NOMO-1 treated with dmso at 0.1 percent for 144 hours (cell line): ENCODE measurements around the gene CAMKK2.
A peak's percentile ranks its signal among the peaks of the same experiment; 100 is the strongest.
"Not testable (repeated sequence)": the region's sequence is repeated elsewhere in the genome, so short reads cannot be mapped to it uniquely, and the experiment has no call there.

Experiments
- DNase-seq: peaks from one replicate; lab custom pipeline; 2025; ENCODE audit not compliant: unreplicated experiment; lab: John Stamatoyannopoulos, UW

Gene CAMKK2

GRCh38 chr12:121227294-121227693 lies 69.2 kb downstream of the CAMKK2 start:
- no peak for DNase-seq

DNA sequence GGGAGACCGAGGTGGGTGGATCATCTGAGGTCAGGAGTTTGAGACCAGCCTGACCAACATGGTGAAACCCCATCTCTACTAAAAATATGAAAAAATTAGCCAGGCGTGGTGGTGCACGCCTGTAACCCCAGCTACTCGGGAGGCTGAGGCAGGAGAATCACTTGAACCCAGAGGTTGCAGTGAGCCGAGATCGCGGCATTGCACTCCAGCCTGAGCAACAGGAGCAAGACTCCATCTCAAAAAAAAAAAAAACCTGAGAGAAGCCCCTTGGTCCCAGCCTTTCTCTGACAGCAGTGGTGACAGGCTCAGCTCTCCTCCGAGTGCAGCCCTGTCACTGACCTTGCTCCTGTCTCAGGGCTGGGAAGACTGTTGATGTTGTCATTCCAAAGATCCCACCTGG lies 69.6 kb downstream of the CAMKK2 start:
- DNase-seq = not testable (repeated sequence)

DNA sequence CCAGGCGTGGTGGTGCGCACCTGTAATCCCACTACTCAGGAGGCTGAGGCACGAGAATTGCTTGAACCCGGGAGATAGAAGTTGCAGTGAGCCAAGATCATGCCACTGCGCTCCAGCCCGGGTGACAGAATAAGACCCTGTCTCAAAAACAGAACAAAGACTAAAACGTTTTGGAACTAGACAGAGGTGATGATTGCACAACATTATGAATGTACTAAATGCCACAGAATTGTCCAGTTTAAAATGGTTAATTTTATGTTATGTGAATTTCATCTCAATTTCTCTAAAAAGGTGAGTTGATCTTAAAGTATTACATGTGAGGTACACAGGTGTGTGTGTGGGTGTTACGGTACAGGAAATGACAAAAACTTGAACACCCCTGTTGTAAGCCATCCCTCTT lies 70.1 kb downstream of the CAMKK2 start:
- no peak for DNase-seq

- no peak for DNase-seq
Observed at GRCh38 chr12:121224591-121224990, 71.9 kb downstream of the CAMKK2 start.

GRCh38 chr12:121223292-121224285 lies 72.9 kb downstream of the CAMKK2 start:
- DNase-seq = no peak

GRCh38 chr12:121222847-121223246 lies 73.7 kb downstream of the CAMKK2 start:
- DNase-seq = no peak

DNA sequence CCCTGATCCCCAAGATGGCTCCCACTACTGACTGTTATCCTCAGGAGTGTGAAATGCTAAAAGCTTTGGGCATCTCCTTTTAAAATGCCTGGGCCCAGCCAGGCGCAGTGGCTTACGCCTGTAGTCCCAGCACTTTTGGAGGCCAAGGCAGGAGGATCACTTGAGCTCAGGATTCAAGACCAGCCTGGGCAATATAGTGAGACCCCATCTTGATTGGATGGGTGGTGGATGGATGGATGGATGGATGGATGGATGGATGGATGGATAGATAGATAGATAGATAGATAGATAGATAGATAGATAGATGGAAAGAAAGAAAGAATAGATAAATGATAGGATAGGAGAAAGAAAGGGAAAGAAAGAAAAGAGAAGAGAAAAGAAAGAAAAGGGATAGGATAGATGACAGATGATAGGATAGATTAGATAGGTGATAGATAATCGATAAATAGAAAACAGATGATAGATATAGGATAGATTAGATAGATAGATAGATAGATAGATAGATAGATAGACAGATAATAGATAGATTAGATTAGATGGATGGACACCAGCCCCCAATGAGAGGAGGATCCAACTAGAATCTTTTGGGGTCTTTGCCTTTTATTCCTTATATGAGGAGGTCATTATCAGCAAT lies 77.0 kb downstream of the CAMKK2 start:
- DNase-seq = no peak

DNA sequence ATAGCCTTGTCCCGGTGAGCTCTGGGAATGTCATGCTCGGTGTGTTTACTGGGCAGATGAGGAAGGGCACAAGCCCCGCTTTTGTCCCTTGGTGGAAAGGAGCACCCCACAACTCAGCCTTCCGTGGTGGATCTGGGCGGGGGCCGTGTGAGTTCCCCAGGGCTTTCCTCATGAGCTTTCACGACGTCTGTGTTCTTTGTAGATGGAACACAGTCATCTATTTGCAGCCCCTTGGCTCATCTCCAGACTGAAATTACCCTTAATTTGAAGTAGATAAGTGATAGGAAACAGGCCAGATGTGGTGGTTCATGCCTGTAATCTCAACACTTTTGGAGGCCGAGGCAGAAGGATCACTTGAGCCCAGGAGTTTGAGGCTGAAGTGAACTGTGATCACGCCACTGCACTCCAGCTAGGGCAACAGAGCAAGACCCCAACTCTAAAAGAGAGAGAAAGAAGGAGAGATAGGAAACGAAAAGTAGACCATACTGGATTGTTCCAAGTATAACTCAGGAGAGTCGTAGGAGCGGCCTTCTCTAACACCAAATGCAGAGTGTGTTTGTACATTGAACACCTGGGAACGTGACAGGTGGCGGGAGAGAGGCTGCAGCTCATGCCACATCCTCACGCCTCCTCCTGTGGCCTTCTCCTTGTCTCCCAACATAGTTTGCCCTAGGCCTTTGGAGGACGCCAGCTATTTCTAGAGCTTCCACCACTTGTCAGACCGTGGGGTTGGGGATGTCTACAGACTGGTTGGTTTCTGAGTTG lies 77.7 kb downstream of the CAMKK2 start:
- no peak for DNase-seq

DNA sequence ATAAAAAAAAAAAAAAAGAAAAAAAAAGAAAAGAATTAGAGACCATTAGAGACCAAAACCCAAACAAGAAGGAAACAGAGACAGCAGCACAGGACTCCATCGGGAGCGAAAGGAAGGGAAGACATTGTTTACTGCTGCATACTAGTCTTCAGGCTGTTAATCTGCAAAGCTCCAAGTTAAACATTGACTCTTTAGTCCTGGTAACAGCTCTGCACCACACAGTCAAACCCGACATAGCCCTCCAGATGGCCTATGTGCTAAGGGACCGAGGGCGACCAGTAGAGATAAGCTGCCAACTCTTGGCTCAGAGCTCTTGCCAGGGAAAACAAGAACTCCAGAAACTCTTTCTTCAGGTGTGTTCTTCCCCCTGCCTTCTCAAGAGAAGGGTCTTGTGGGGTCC lies 78.7 kb downstream of the CAMKK2 start:
- DNase-seq = no peak

GRCh38 chr12:121217063-121217462 lies 79.4 kb downstream of the CAMKK2 start:
- no peak for DNase-seq

GRCh38 chr12:121216102-121216501 lies 80.4 kb downstream of the CAMKK2 start:
- DNase-seq = no peak

- DNase-seq = peak; percentile 76
Observed at GRCh38 chr12:121214855-121215745, 81.4 kb downstream of the CAMKK2 start.

DNA sequence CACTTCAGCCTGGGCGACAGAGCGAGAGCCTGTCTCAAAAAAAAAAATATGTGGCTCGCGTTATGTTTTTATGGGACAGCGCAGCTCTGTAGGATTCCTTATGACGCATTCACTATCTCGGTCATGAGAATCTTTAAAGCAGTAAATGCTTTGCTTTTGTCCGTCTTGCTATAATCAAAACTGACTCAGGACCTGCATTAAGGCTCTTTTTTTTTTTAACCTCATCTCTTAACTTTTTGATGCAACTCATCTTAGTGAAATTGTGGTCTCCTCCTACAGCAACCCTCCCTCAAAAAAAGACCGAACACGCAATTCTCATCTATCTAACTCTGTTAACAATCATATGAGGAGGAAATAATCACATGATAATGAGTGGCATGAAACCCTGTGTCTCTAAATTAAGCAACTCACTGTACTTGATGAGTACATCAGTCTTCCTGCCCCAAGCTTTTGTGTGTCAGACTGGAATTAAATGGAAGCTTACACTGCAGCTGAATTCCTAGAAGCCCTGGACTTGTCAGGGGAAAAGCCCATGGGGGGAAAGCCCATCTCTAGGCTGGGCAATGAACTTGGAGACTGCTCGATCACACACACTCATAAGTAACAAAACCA lies 82.2 kb downstream of the CAMKK2 start:
- peak; percentile 47 for DNase-seq

- no peak for DNase-seq
Observed at GRCh38 chr12:121212875-121213274, 83.6 kb downstream of the CAMKK2 start.

- peak; percentile 88 for DNase-seq
Observed at GRCh38 chr12:121209624-121210572, 86.6 kb downstream of the CAMKK2 start, which contains the start of gene P2RX4. TSS of gene P2RX4 (plus strand) at chr12:121210129. CDS start at chr12:121210165, 36 bp downstream.

- no peak for DNase-seq
Observed at GRCh38 chr12:121209221-121209620, 87.3 kb downstream of the CAMKK2 start.

DNA sequence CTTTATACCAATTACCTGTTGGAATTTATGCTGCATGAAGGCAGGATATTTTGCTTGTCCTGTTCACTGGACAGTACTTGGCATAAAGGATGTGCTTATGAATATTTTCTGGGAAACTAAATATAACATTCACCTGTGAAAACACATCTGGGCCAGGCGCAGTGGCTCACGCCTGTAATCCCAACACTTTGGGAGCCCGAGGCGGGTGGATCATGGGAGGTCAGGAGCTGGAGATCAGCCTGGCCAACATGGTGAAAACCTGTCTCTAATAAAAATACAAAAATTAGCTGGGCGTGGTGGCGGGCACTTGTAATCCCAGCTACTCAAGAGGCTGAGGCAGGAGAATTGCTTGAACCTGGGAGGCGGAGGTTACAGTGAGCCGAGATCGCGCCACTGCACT lies 87.9 kb downstream of the CAMKK2 start:
- DNase-seq = not testable (repeated sequence)

DNA sequence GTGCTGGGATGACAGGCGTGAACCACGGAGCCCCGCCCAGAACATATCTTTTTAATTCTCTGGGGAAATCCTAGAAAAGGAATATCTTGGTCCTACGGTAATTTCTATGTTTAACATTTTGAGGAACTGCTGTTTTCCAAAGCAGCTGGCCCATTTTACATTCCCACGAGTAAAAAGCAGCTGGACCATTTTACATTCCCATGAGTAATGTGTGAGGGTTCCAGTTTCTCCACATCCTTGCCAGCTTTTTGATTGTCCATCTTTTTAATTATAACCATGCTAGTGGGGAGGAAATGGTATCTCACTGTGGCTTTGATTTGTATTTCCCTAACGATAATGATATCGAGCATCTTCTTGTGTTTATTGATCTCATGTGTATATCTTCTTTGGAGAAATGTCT lies 91.0 kb downstream of the CAMKK2 start:
- no peak for DNase-seq

DNA sequence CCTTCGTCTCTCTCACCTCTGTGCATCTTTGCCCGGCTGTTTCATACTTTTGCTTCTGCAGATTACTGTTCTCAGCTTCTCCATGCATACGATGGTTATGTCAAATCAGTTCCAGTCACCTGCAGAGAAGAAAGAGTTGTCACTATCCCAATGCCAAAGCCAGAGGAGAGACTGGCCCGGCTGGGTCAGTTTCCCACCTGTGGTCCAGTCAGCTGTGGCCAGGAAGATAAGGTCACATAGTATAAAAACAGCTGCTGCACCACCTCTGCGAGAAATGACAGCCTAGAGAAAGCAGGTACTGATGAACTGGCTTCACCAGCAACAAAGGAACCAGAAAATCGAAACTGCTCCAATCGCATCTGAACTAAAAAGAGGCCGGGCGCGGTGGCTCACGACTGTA lies 93.0 kb downstream of the CAMKK2 start:
- no peak for DNase-seq
